Measurements from ENCODE around the gene AHCYL2. TPM values are rescaled to one million over a fixed set of nuclear protein-coding genes. Genes with fewer than 3 reads are reported as not detected.

The AHCYL2 gene
- total RNA-seq, 3 donors from 2014 or later (not counting 1 experiment from before 2014, with no cell fraction given), result 11.6 to 15.2 (median 14.5) TPM

DNA sequence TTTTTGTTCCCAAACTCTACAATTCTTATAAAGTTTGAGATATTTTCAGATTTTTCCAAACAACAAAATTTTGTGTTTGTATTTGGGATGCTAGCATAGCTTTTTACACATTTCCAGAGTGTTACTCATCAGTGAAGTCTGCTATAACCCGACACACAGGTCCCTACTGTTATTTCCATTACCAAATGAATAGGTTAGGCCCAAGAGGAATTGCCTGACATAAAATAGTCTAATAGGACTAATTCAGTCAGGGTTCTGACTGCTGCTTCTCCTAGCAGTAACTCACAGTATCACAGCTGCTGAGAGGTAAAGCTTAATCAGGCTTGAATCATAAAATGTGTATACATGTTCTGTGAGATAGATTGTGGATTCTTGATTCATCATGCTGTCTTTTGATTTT, 160.3 kb downstream of the AHCYL2 start:
- H3K4me1 Mint-ChIP-seq, result no peaks in the 10 kb centered on the region
- Histone ChIP-seq H3K36me3 (ENCODE audit: control insufficient read depth, insufficient read depth, low read length) (no peaks in the 10 kb centered on the region), H3K9me3 (ENCODE audit: control insufficient read depth, insufficient read depth, low read length) (no peaks in the 10 kb centered on the region), H3K4me1 (ENCODE audit: control insufficient read depth, insufficient read depth, low read length) (no peaks in the 10 kb centered on the region), H3K27me3 (ENCODE audit: control insufficient read depth, insufficient read depth, low read length) (no peaks in the 10 kb centered on the region), H3K4me3 (ENCODE audit: low read length) (no peak overlapping the region), H3K27ac (ENCODE audit: low read length) (no peak overlapping the region)
- H3K4me3 Mint-ChIP-seq, result no peak overlapping the region
- no peak overlapping the region for H3K27ac Mint-ChIP-seq
- H3K9me3 Mint-ChIP-seq, result no peaks in the 10 kb centered on the region
- no peak for ATAC-seq
- WGBS (ENCODE audit: insufficient coverage), result 67% methylated on average over 1 of the region's 1 CpG
- intact Hi-C loops (cut with micrococcal nuclease), result no loop called here
- no peaks in the 10 kb centered on the region for H3K36me3 Mint-ChIP-seq
- DNase-seq, result no peak
- no peak for TF ChIP-seq CTCF (IDR thresholded peaks at IDR 0.05)
- H3K27me3 Mint-ChIP-seq (ENCODE audit: low read depth in 2 of 2), result no peaks in the 10 kb centered on the region

DNA sequence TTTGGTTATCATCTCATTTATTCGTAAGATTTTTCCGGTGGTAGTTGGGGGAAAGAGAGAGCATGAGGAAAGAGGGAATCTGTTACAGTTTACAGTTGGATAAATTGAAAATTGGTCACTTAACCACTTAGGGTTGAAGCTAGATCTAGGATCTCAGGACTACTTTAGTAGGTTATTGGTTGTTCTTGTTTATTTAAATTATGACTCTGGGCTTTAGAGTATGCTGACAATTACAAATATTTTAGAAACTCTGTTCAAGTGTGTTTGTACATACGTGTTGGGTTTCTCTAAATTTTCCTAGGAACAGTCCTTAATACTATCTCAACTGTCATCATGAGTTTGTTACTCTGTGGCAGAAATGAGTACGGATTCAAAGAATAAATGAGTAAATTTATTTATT, 160.8 kb downstream of the AHCYL2 start:
- intact Hi-C loops (cut with micrococcal nuclease), result no loop called here
- Histone ChIP-seq H3K27ac (ENCODE audit: low read length) (no peak overlapping the region), H3K36me3 (ENCODE audit: control insufficient read depth, insufficient read depth, low read length) (no peaks in the 10 kb centered on the region), H3K4me1 (ENCODE audit: control insufficient read depth, insufficient read depth, low read length) (no peaks in the 10 kb centered on the region), H3K27me3 (ENCODE audit: control insufficient read depth, insufficient read depth, low read length) (no peaks in the 10 kb centered on the region), H3K9me3 (ENCODE audit: control insufficient read depth, insufficient read depth, low read length) (no peaks in the 10 kb centered on the region), H3K4me3 (ENCODE audit: low read length) (no peak overlapping the region)
- ATAC-seq (no peak), DNase-seq (no peak)
- 100% methylated on average over 2 of the region's 4 CpGs for WGBS (ENCODE audit: insufficient coverage)
- no peaks in the 10 kb centered on the region for H3K9me3 Mint-ChIP-seq
- H3K27me3 Mint-ChIP-seq (ENCODE audit: low read depth in 2 of 2), result no peaks in the 10 kb centered on the region
- no peak overlapping the region for H3K27ac Mint-ChIP-seq
- H3K4me1 Mint-ChIP-seq, result no peaks in the 10 kb centered on the region
- no peak overlapping the region for H3K4me3 Mint-ChIP-seq
- H3K36me3 Mint-ChIP-seq, result no peaks in the 10 kb centered on the region
- TF ChIP-seq CTCF (IDR thresholded peaks at IDR 0.05), result no peak

- H3K27me3 ChIP-seq (ENCODE audit: control insufficient read depth, insufficient read depth, low read length), result no peaks in the 10 kb centered on the region
- DNase-seq (no peak), ATAC-seq (no peak)
- no peaks in the 10 kb centered on the region for H3K36me3 ChIP-seq (ENCODE audit: control insufficient read depth, insufficient read depth, low read length)
- TF ChIP-seq CTCF (IDR thresholded peaks at IDR 0.05), result no peak
- no peak overlapping the region for H3K4me3 ChIP-seq (ENCODE audit: low read length)
- no peaks in the 10 kb centered on the region for H3K4me1 Mint-ChIP-seq
- no peak overlapping the region for H3K27ac ChIP-seq (ENCODE audit: low read length)
- no peaks in the 10 kb centered on the region for H3K27me3 Mint-ChIP-seq (ENCODE audit: low read depth in 2 of 2)
- no peaks in the 10 kb centered on the region for H3K4me1 ChIP-seq (ENCODE audit: control insufficient read depth, insufficient read depth, low read length)
- no peaks in the 10 kb centered on the region for H3K9me3 ChIP-seq (ENCODE audit: control insufficient read depth, insufficient read depth, low read length)
- no peaks in the 10 kb centered on the region for H3K36me3 Mint-ChIP-seq
- H3K9me3 Mint-ChIP-seq, result no peaks in the 10 kb centered on the region
- no peak overlapping the region for H3K27ac Mint-ChIP-seq
- no peak overlapping the region for H3K4me3 Mint-ChIP-seq
- intact Hi-C loops (cut with micrococcal nuclease), result no loop called here
Measured at GRCh38 chr7:129386506-129386905, 161.7 kb downstream of the AHCYL2 start.

DNA sequence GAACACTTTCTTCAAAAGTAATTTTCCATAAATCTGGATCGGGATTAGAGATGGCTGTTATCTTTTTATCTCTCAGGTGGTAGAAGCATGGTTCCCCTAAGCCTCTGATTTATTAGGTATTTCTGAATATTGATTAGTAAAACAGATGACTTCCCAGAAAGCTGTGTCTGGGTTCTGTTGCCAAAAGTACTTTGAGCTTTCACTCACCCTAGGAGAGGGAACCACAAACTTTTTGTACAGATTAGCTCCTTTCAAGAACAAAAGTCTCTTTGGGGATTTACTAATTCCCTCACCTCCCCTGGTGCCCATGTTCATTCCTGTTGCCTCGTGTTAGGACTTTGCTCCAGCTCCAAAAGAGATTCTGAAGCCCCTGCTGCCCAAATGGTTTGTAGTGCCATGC, 162.7 kb downstream of the AHCYL2 start:
- H3K27me3 Mint-ChIP-seq (ENCODE audit: low read depth in 2 of 2), result no peaks in the 10 kb centered on the region
- H3K9me3 Mint-ChIP-seq, result no peaks in the 10 kb centered on the region
- no peak for TF ChIP-seq CTCF (IDR thresholded peaks at IDR 0.05)
- no peaks in the 10 kb centered on the region for H3K4me1 Mint-ChIP-seq
- DNase-seq, result no peak
- WGBS (ENCODE audit: insufficient coverage), result 88% methylated on average over 1 of the region's 2 CpGs
- no peak overlapping the region for H3K27ac ChIP-seq (ENCODE audit: low read length)
- H3K4me1 ChIP-seq (ENCODE audit: control insufficient read depth, insufficient read depth, low read length), result no peaks in the 10 kb centered on the region
- no peaks in the 10 kb centered on the region for H3K36me3 ChIP-seq (ENCODE audit: control insufficient read depth, insufficient read depth, low read length)
- no peaks in the 10 kb centered on the region for H3K36me3 Mint-ChIP-seq
- no peaks in the 10 kb centered on the region for H3K27me3 ChIP-seq (ENCODE audit: control insufficient read depth, insufficient read depth, low read length)
- H3K27ac Mint-ChIP-seq, result no peak overlapping the region
- H3K9me3 ChIP-seq (ENCODE audit: control insufficient read depth, insufficient read depth, low read length), result no peaks in the 10 kb centered on the region
- intact Hi-C loops (cut with micrococcal nuclease), result no loop called here
- ATAC-seq, result no peak
- H3K4me3 Mint-ChIP-seq, result no peak overlapping the region
- H3K4me3 ChIP-seq (ENCODE audit: low read length), result no peak overlapping the region

All from natural killer cell (primary cell).